Astrocyte of the cerebellum (primary cell): ENCODE measurements around the gene SPTBN5.

ENCODE experiments used
- DNase-seq: peaks from one replicate; pipeline ENCODE4 v3.0.0-alpha.2; 2011; ENCODE audit warnings: low read depth
- H3K4me3 ChIP-seq: 2 replicates; pipeline ENCODE4 v1.5.1; 2011; ENCODE audit warnings: mild to moderate bottlenecking, low read depth, low read length, moderate library complexity
- CTCF ChIP-seq: IDR thresholded peaks from 2 replicates; pipeline ENCODE4 v1.5.1; 2012; ENCODE audit warnings: low read length, low read depth, moderate library complexity, mild to moderate bottlenecking; ENCODE audit errors: missing control alignments
- in situ Hi-C: cut with HindIII; loops from 2 replicates; pipeline ENCODE4 v1.10.0; 2017; ENCODE audit warnings: low sequenced_read_pairs

The SPTBN5 gene

GRCh38 chr15:41892621-41893421, 1.0 kb downstream of the SPTBN5 start:
- in situ Hi-C loops: loop anchor here (25.0 kb wide), 1 partner anchor 106 kb away; no protein-coding TSS in a partner anchor
- no peak for DNase-seq
- no peak for TF ChIP-seq CTCF
- no peak overlapping the region for H3K4me3 ChIP-seq

- in situ Hi-C loops: loop anchor here (25.0 kb wide), 1 partner anchor 105 kb away; no protein-coding TSS in a partner anchor
- TF ChIP-seq CTCF: no peak
- no peak overlapping the region for H3K4me3 ChIP-seq
- no peak for DNase-seq
Measured at GRCh38 chr15:41891946-41892345, 1.9 kb downstream of the SPTBN5 start.

GRCh38 chr15:41891226-41891625, 2.6 kb downstream of the SPTBN5 start:
- no peak for TF ChIP-seq CTCF
- DNase-seq: no peak
- in situ Hi-C loops: loop anchor here (25.0 kb wide), 1 partner anchor 104 kb away; no protein-coding TSS in a partner anchor
- no peak overlapping the region for H3K4me3 ChIP-seq

GRCh38 chr15:41890050-41890690, 3.7 kb downstream of the SPTBN5 start:
- TF ChIP-seq CTCF: no peak
- in situ Hi-C loops: loop anchor here (25.0 kb wide), 1 partner anchor 103 kb away; no protein-coding TSS in a partner anchor
- no peak overlapping the region for H3K4me3 ChIP-seq
- no peak for DNase-seq

- no peak for DNase-seq
- TF ChIP-seq CTCF: no peak
- H3K4me3 ChIP-seq: no peak overlapping the region
- in situ Hi-C loops: loop anchor here (25.0 kb wide), 1 partner anchor 101 kb away; no protein-coding TSS in a partner anchor
Measured at GRCh38 chr15:41888662-41889253, 5.1 kb downstream of the SPTBN5 start.

- no peak overlapping the region for H3K4me3 ChIP-seq
- no peak for TF ChIP-seq CTCF
- no peak for DNase-seq
- in situ Hi-C loops: loop anchor here (25.0 kb wide), 1 partner anchor 101 kb away; no protein-coding TSS in a partner anchor
Measured at GRCh38 chr15:41887893-41888292, 6.0 kb downstream of the SPTBN5 start.
